ENCODE data around the gene SOBP.
"Not testable (repeated sequence)": the region's sequence is repeated elsewhere in the genome, so short reads cannot be mapped to it uniquely, and the experiment has no call there.

Gene SOBP

DNA sequence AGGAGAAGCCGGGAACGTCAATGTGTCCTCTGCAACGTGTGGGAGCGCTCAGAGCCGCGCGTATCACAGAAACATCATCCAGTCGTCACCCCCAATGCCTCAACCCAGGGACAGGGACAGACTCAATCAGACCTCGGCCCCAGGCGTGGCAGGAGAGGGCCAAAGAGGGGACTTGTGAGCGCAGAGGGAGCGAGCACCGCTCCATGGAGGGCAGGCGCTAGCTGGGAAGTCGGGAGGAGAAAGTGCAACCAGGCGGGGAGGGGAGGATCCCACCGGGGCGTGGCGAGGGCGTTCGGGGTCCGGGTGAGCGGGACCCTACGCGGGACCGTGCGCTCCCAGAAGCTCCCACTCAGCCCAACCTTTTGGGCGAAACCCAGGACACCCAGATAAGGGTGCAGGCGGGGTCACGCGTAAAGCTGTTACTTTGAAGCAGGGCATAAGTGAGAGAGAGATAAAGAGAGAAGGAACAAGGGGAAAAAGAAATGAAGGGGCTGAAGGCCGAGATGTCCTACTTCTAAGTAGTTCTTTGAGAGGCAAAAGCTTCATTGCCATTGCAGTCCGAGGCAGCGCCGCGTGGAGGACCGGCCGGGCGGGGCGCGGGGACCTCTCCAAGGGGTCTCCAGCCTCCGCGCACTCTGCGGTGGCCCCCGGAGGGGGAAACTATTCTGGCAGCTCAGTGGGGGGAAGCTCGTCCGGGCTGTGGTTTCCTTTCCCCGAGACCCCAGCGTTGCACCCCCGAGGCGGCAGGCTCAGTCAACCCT is 862 bp upstream of the SOBP start:
- no peak for DNase-seq (ENCODE audit: low read depth in 2 of 2, low spot score in 1 of 2)

DNA sequence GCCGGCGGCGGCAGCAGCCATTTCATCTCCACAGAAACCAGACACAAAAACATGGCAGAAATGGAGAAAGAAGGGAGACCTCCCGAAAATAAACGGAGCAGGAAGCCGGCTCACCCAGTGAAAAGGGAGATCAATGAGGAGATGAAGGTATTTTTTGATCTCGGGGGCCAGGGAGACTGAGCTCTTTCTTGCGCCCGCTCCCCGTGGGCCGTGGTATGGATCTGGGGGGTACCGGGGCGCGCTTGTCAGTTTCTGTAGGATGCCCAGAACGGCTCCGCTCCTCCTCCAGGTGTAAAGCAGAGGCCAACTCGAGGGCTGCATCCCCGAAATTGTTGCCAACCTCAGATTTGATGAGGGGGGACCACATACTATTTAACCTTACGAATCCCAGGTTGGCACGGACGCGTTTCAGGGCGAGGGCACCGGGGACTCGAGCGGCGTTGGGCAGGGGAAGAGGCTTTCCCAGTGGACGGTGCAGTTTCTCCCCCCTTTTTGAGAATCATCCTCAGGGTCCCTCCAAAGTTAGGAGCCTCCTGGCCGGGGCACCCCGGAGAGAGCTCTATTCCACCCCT is 735 bp downstream of the SOBP start:
- DNase-seq (ENCODE audit: low read depth in 2 of 2, low spot score in 1 of 2): no peak

DNA sequence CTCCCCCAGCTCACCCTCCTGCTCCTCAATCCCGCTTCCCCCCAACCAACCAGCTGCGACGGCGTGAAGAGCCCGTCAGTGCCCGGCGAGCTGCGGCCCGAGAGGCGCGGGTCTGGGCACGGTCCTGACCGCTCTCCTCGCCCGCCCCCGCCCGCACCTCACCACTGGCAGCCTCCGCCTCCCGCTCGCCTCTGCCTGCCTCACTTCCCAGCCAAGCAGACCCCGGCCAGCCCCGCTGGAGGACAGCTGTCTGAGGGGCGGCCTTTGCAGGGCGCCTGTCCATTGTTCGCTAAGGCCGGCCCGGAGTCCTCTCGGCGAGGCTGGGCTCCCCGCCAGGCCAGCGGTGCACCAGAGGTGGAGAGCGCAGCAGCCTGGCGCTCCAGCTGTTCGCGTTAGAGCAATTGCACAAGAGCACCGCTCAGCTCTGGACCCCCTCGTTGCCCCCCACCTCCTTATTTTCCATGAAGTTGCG is 1.3 kb downstream of the SOBP start:
- no peak for DNase-seq (ENCODE audit: low read depth in 2 of 2, low spot score in 1 of 2)

DNA sequence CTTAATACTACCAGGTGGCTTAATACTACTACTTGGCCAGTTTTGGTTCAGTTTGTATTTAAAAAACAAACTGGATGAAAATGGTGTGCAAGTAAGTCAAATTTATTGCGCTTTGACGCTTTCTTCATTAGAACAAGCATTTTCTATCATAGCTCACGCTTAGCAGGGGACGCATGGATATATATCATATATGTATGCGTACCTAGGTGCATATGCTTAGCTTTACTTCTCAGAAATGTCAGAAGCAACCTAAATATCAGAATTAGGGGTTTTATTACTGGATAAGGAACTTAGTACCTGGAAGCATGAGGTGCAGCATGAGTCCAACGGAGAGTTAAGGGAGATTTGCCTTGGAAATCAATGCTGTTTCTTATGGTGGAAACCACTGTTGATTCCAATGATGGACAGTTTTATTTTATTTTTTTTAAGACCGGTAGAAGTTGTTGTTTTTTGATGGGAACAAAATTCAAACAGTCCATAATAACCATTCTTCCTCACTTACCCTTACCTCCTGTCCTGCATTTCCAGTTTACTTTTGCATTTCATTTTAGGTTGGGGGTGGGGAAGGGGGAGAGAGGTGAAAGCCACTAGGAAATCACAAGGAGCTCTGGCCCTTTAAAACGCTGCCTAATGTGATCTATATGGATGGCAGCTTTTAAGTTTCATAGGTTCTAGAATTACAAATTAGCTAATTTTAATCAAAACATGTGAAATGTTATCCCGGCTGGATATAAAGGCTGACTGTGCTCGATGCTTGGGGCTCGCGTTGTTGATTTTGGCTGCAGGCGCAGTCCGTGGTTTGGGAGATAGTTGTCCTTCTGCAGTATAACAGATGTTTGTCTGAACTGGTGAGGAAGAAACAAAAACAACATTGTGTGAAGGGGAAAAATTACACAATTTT is 2.1 kb downstream of the SOBP start:
- no peak for DNase-seq (ENCODE audit: low read depth in 2 of 2, low spot score in 1 of 2)

DNA sequence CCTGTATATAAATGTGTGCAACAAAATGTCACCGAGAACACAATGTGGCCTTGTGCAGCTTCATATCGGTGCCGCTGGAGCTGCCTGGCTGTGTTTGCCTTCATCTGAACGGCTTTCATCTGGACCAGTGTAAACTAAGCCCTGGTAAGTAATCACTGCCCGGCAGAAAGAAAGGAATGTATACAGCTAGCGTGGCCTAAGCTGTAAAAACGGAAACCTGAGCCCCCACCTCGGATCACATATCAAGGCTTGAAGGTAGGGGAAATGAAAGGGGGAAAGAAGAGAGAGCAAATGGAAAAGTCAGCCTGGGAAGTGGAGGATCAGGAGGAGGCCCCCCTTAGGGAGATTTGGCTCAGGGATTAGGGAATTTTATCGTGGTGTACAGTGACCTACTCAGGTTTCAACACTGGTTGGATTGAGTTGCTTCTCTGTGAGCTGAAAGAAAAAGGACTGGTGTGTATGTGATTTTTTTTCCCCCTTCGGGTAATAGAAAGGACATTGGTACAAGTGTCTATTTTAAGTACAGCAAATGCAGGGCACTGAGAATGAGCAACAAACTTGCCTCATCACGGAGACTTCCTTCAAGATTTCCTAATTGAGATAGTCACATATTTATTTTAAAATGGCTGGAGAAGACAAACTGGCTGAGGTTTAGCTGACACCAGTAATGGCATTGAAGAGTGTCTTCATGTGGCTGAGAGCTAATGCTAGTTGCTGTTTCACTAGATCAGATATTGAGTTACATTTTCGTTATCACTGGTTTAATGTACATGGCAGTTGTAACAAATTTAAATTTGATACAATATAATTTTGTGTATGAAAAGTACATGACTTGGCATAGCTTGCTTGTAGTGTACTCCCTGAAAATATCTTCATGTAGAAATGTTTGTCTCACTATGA is 3.5 kb downstream of the SOBP start:
- no peak for DNase-seq (ENCODE audit: low read depth in 2 of 2, low spot score in 1 of 2)

DNA sequence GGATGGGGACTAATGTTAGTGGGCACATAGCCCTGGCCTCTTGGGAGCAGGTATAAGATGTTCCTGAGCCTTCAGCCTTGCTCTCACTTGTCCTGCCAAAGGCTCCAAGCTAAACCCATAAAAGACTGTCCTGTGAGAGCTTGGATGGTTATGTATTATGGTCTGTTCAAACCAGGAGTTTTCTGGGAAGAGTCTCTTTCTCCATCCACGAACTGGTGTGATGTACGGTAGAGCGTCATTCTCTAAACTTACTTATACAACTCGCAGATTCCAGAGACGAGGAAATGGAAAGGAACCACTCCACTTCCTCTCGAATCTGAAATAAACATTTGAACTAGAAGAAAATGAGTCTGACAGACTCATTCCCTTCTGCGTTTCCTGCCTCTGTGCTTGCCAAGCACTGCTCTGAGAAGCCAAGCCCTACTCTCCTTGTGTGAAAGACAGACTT is 5.3 kb downstream of the SOBP start:
- DNase-seq (ENCODE audit: low read depth in 2 of 2, low spot score in 1 of 2): no peak

DNA sequence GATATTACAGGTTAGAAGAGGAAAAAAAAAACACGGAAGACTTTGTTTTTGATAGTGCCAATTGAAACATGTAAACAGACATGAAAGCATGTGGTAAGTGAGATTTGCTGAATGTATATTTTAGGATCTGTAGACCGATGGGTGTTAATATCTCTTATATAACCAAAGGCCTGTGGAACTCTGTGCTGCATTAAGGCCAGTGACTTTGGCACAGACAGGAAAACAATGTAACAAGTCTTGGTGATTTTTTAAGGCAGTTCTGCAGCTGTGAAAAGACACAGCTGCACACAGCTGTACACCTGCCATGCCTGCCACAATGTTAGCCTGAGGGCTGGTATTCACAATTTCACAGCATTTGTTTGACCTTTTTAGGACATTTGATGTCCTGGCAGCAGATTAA is 6.1 kb downstream of the SOBP start:
- no peak for DNase-seq (ENCODE audit: low read depth in 2 of 2, low spot score in 1 of 2)

DNA sequence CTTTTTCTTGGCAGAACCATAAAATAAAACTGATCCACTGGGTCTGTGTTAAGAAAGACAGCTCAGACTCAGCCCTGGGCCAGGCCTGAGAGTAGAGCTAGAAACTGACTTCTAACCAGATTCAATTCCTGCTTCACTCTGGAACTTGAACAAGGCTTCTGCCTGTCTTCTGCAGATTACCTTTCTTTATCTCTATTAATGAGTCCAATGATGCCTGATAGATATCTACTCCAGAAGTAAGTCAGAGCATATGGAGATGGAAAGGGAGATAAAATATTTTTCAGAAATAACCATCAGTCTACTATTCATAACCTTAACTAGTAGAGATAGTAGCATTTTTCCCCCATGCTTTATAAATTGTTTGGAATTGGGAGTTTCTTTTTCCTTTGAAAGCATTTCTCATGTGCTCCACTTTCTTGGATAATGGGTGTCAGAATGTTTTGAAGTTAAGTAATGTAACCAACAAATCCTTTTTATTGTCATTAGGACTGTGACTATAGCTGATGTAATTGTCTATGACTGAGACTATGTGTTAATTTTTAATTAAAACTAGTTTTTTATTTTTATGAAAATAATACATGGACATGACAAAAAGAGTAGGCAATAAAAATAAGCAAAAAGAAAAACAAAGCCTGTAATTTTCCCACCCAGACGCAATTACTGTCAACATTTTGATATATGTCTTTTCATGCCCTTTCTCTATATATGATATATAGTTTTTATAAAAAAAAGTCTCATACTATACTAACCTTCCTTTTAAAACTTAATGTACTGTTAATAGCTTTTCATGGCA is 7.2 kb downstream of the SOBP start:
- DNase-seq (ENCODE audit: low read depth in 2 of 2, low spot score in 1 of 2): no peak

DNA sequence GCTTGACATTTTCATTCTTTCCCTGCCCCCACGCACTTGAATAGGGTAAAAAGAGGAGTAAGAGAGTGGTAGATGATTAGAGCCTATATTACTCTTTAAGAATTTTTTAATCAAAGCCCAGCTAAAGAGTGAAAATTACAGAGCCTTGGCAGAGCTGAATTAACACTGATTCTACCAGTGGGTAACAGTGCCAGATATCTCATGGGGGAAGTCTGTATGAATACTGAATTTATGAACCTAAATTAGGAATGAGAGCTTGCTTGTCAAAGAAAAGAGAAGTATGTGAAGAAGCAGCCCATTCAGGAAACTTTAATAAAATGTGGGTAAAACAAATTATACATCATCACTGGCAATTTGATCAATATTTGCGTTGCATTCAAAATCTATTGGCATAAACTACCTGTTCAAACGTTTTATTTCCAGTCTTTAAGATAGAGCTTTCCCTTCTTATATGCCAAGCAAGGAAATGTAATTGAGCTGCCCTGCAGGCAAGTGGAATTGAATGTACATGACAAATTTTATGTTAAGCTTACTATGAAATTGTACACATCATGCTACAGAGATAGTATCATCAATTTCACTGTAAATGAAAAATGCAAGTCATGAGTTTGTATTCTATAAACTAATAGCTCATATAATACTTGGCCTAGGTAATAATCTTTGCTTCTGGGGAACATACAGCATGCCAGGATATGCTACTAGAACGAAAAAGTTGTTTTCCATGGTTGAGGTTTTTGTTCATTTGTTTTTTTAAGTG is 14.5 kb downstream of the SOBP start:
- DNase-seq (ENCODE audit: low read depth in 2 of 2, low spot score in 1 of 2): no peak

DNA sequence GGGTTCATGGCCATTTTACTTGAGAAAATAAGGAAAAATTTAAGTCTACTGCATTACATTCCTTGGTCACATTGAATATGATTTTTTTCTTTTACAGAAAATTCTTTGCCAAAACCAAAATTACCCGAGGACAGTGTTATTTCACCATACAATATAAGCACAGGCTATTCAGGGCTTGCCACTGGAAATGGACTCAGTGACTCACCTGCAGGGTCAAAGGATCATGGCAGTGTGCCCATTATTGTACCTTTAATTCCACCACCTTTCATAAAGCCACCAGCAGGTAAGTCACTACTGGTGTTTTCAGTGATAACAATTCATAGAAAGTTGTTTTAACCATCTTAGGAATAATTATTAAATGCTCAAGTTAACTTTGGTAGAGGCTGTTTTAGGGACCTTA is 16.2 kb downstream of the SOBP start:
- no peak for DNase-seq (ENCODE audit: low read depth in 2 of 2, low spot score in 1 of 2)

DNA sequence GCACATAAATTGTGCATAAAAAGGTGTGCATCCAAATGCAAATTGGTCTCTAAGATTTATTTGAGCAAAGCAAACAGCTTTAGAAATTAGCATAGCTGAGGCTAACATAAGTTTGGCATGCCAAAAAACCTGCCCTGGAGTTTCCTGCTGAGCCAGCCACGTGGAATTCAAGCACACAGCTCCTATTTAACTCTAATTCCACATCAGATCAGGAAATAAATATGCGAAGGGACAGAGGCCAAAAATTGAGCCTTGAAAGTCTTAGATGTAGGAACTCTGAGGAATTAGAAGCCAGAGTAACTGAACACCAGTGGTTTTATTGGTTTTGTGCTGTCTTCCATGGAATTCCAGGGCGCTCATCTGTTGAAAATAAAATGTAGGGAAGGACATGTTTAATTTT is 19.6 kb downstream of the SOBP start:
- no peak for DNase-seq (ENCODE audit: low read depth in 2 of 2, low spot score in 1 of 2)

DNA sequence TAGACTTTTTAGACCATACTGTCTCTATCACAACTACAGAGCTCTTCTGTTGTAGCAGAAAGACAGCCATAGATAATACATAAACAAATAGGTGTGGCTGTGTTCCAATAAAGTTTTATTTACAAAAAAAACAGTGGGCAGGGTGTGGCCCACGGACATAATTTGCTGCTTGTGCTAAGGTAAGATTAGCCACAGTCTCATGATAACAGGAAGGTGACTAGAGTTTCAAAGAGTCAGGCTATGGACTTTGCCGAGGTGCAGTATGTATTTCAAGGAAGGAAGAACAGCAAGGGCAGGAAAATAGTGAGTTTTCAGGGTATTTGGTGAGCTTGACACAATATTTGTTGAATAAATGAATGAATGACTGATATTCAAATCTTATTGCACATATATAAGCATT is 20.2 kb downstream of the SOBP start:
- DNase-seq (ENCODE audit: low read depth in 2 of 2, low spot score in 1 of 2): no peak

DNA sequence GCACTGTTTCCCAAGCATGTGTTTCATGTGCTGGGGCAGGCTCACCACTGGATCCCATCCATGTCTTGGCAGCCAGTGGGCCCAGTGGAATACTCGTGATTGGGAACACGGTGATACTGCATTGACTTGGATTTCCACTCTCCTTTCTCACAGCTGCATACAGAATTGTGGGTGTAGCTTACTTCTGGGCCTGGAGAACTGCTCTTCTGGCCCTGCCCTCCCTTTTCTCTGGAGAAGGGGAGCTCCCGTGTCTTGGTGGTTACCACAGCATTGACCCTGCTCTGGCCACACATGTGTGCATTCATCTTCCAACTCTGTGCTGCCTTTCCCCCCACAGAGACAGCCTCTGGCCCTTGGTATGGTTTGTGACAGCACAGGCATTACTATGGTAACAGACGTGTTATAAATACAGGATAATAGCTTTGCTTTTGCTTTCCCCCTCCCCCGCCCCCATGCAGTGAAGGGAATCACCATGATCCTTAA is 21.6 kb downstream of the SOBP start:
- no peak for DNase-seq (ENCODE audit: low read depth in 2 of 2, low spot score in 1 of 2)

DNA sequence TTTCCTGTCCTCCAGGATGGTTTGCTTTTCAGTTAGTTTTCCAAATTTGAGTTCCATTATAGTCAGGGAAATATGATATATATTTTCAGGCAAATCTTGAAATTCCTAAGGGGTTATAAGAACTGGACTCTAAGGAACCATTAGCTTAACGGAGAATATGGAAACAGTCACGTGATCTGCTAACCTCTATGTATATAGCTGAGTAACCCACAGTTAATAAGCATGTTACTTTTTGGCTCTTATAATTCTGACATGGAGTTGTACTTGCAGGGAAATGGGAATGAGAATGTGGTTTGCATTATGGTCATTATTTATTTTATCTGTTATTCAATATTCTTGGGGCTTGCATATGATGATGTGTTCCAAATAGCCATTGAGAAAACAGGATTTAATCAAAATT is 23.3 kb downstream of the SOBP start:
- no peak for DNase-seq (ENCODE audit: low read depth in 2 of 2, low spot score in 1 of 2)

DNA sequence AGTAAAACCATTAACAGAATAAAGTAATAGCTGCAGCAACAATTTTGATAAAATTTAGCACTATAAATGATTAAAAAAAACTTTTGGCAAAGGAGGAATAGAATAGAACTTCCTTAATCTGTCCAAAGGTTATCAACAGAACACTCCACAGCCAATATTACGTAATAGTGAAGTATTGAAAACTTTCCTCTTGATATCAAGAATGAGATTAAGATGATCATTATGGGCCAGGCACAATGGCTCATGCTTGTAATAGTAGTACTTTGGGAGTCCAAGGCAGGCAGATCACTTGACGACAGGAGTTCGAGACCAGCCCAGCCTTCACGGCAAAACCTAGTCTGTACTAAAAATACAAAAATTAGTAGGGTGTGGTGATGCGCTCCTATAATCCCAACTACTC is 26.0 kb downstream of the SOBP start:
- DNase-seq (ENCODE audit: low read depth in 2 of 2, low spot score in 1 of 2): no peak

DNA sequence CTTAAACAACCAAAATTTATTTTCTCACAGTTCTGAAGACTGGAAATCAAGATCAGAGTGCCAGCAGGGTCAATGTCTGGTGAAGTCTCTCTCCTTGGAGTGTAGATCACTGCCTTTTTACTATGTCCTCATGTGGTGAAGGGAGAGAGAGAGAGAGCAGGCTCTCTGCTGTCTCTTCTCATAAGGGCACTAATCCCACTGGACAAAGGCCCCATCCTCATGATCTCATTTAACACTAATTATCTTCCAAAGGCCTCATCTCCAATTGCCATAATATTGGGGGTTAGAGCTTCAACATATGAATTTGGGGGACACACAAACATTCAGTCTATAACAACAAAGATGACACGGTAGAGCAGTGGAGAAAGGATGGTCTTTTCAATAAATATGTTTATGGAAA is 27.4 kb downstream of the SOBP start:
- no peak for DNase-seq (ENCODE audit: low read depth in 2 of 2, low spot score in 1 of 2)

DNA sequence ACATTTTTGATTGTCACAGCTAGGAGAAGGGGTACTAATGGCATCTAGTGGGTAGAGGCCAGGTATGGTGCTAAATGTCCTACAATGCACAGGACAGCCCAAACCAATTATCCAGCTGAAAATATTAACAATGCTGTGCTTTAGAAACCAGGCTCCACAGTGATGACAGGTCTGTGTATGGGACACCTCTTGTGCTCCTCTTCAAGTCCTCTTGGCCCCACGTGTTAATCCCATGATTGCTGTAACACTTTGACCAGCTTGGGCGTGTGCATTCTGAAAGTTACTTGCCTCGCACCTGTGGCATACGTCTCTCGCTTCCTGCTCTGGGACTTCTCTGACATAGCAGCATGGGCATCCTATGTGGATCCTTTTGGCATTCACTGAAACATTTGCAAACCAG is 29.3 kb downstream of the SOBP start:
- DNase-seq (ENCODE audit: low read depth in 2 of 2, low spot score in 1 of 2): not testable (repeated sequence)

DNA sequence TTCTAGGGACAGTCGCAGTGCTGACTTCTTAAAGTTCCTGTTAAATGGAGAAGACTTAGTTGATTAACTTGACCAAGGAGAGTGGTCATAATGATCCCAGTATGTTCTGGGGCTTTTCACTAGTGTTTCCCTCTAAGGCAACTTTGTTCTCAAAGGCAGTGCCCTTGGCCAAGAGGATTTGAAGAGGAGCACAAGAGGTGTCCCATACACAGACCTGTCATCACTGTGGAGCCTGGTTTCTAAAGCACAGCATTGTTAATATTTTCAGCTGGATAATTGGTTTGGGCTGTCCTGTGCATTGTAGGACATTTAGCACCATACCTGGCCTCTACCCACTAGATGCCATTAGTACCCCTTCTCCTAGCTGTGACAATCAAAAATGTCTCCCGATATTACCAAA is 30.8 kb downstream of the SOBP start:
- not testable (repeated sequence) for DNase-seq (ENCODE audit: low read depth in 2 of 2, low spot score in 1 of 2)

DNA sequence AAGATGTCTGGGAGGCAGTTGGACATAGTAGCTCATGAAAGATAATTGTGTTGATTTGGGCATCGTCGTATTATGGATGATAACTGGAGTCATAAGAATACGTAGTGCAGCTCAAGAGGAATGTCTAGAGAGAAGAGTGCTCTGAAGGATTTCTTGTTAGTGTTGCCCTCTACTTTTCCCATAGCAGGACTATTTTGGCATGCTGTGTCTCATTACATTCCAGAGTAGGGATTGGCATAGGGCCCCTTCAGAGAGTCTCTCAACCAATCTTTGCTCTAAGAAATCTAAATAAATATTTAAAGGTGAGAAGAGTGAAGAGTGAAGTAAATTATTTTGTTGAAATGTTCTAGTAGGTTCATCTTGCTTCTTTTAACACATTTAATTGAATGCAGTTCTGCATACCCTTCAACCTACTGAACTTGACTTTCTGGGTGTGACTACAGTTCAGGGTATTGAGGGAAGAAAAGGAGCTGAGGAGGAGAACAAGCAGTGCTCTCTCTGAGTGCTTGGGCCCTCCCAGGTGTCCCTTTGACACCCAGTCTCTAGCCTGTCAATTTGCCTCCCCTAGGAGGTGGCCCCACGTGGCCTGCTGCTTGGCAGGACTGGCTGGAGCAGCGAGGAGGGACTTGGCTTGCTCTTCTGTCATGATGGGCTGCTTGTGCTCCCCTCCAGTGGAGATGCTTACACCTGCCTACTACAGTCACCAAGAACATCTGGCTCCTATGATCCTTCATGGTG is 33.3 kb downstream of the SOBP start:
- no peak for DNase-seq (ENCODE audit: low read depth in 2 of 2, low spot score in 1 of 2)

All from stimulated activated CD8-positive, alpha-beta memory T cell treated with anti-CD3 and anti-CD28 coated beads, Interleukin-4, amount 100 ng/mL, for 1 hour (primary cell).